Eye (tissue), 1 donor: ENCODE data around the gene MMS22L.
A peak's percentile ranks its signal among the peaks of the same experiment; 100 is the strongest.

Experiments
- DNase-seq: peaks from one replicate; pipeline ENCODE4 v3.0.0-alpha.2; 2015

The MMS22L gene

DNA sequence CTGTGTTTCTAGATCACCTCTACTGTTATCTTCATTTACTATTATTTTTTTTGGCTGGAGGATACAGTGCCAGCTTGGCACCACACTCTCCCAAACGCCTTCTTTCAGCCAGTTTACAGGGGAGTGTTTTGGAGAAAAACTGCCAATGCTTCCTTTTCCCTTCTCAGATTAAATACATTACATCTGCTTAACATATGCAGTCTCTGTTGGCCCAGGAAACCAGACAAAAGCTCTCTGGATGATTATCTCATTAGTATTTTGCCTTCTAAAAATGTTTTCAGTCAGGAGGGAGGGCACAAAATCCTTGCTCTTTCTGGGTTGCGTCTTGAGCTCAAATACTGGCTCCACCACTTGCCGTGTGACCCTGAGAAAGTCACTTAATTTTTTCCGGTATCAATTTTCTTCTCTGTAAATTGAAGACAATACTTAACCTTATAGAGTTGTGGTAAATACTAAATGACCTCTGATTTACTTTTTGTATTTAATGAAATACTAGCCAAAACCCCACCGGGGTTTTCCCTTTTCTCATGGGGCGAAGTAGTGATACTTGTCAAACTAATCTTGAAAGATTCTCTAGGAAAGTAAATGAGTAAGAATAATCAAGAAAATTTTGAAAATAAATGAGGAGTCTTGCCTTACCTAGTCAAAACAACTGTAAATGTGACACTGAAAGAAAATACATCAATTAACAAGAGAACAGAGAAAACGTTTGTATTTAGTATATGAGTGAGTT is 146.2 kb downstream of the MMS22L start:
- DNase-seq, result no peak

DNA sequence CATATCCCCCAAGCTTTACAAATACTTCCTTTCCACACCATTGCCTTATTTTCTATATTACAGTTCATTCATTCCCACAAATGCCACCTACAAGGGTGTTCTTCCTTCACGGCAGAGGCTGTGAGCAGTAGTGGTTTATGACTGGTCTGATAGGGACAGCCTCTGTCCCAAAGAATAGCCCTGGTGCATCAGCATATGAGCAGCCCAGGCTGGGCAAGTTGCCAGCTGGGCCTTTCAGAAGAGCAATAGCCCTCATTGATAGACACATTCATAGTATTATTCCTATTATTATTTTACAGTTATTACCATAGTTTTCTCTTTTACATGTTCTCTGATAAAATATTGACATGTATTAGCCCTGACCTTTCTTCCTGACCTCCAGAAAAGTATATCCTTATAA is 149.9 kb downstream of the MMS22L start:
- DNase-seq, result no peak

DNA sequence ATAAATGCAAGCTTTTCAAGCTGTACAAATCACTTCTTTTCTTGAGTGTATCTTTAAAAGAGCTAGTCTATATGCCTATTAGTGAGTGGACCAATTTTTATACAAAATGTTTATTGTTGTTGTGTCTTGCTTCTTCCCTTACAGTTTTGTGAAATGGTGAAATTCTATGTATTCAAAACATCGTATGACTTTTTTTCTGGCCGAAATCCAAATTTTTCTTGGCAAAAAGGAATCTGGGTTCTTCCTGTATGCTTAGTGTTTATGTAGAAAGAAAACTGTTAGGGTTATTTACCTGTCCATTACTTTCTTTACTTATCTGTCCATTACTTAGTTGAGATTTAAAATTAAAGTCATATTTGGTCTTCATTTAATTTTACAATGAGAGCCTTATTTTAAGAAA is 153.9 kb downstream of the MMS22L start:
- DNase-seq, result no peak

DNA sequence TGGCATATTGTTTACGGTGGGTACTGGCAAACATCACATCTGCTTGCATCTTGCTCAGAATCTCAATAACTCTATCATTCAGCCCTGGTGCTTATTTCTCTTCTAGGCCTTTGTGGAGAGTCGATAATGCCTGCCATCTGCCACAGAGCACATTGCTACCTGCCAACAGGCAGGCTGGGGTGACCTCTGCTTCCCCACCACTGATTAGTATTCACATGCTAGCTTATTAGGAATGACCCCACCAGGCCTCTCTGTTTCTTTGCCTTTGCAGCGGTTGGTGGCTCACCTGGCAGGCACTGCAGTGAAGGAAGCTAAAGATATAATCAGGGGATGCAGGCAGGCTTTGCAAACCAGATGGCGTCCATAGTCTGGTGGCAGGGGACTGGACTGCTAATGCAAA is 154.5 kb downstream of the MMS22L start:
- no peak for DNase-seq

DNA sequence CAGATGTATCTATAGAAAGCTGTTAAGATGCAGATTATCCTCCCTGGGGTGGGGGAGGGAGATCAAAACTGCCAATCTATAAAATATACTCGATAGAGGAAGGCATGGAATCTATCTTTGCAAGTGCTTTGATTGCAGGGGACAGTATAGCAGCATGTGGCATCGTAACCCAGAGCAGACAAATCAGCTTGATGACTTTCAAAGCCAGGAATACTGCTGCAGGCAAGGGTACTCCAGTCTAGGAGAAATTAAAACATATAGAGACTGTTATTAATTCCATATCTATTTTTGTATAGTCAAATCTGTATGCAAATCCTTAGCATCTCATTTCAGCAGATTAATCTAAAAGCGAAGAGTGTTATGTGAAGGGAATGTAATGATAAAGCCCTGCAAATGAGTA is 159.4 kb downstream of the MMS22L start:
- no peak for DNase-seq

DNA sequence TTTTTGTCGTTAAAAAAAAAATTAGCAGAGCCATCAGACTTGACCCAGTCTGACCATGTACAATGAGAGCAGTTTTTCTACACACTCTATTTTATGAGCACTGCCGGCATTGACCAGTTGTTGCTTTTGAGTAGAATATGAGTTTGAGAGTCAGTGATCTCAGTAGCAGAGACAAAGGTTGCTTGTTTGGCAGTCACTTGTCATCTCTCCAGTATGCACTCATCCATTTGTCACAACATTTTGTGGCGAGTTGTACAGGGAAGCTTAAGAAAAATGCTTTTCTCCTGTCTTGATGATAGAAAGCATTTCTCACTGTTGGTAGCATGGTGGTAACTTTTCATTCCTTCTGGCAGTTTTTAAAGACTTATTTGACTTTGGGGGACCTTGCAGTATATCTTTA is 159.9 kb downstream of the MMS22L start:
- DNase-seq, result no peak

DNA sequence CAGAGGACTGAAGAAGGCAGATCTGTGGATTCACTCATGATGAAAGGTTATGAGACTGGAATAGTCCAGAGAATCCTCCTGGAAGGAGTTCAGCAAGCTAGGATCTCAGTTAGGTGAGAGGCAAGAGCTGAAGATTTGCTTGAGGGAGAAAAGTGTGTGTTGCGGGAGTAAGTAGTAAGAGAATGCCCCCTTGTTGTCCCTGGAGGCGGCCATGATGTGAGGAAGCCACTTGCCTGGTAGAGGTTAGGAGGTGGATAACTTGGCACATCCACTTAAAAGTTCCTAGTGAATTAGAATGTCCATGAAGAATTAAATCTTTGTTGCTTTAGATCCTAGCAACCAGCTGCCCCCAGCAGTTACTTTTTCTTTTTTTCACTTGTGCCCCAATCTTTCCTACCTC is 162.5 kb downstream of the MMS22L start:
- DNase-seq, result no peak

DNA sequence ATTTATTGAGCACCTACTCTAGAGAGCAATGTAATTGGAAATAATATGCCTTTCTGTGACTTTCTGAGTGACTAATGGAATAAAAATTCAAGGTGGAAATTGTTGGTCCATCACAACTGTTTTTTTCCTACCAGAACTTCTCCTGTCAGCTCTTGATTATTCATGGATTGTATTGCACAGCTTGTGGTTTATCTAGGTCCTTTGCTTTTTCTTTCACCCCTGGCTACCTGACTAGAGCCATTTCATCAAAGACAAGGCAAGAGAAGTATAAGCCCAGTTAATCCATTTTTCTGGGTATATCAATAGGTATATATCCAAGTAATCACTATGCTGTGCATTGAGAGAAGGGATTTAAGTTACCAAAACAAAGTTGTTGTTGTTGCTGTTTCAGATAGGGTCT is 168.4 kb downstream of the MMS22L start:
- DNase-seq, result no peak

DNA sequence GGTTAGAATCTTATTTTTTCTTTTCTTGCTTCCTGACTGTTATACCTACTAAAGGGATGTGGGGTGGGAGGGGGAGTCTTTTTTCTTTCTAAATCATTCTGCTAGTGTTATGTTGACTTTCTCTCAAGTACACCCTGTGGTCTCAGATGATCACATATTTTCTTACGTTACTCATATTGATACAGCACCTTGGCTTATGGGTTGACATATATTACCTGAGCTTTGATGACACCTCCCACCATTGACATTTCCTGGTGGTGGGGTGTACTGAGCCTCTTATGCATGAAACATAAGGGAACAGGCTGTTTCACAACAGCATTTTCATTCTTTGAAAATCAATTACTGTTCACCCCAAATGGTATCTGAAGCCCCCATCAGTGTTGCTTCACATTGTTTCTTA is 169.8 kb downstream of the MMS22L start:
- no peak for DNase-seq

DNA sequence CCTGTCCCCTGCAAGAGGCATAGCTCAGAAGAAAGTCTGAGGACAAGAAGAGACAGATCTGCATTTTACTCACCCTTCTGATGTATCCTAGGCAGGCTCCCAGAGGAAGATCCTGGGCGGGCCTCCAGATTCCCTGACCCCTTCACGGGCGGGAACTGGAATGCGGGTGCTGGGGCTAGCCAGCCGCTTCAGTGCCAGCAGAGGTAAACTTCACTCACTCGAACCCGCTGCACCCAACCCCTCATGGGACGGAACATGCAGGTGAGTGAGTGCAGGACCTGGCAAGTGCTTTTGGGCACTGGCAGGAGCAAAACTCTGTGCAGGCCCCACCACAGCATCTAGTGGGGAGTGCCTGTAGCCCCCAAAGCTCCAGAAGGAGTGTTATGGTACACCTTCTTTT is 171.8 kb downstream of the MMS22L start:
- no peak for DNase-seq

DNA sequence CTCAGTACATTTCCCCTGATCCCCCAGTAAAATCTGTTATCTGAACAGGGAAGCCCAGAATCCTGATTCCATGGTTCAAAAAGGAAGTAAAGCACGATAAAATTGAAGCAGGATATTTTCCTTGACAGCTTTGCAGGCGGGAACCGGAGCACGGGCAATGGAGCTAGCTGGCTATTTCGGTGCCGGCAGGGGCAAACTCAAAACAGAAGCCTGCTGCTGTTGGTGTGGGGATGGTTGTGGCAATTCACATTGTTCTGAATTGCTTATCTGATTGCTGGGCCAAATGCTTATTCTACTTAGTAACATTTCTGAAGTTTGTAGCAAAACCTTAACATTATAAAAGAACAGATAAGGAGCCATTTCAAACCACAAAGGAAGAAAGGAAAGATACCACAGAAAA is 172.4 kb downstream of the MMS22L start:
- no peak for DNase-seq

DNA sequence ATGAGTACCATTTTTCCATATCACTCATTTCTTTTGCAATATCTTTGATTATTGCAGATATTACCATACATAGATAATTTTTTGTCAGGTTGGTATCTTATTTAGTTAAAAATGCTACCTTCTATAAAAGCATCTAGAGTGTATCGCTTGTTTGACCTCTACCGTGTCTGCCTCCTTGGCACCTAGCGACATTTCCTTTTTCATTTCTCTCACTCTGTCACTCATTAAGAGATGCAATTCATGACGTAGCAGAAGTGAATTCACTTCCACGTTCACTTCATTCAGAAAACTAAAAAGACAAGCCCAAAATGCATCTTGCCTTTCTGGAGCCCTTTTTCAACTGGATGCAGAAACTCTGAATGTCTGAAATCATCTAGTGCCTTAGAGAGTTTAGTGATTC is 172.9 kb downstream of the MMS22L start:
- DNase-seq, result no peak

DNA sequence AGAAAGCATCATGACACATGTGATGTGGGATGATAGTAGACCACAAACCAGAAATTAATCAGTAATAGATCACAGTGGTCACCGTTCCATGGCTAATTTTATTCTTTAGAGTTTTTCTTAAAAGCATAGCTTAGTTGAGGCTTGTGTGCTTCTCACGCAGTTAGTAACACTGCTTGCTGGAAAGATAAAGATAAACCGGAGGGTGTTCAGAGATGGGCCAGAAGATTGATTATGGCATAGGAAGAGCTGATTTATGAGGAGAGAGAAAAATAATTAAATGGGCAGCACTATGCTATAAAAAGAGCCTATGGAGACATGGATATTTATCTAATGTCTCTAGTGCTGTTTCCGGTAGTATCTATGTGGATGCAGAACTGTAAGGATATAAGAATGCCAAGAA is 173.6 kb downstream of the MMS22L start:
- no peak for DNase-seq

DNA sequence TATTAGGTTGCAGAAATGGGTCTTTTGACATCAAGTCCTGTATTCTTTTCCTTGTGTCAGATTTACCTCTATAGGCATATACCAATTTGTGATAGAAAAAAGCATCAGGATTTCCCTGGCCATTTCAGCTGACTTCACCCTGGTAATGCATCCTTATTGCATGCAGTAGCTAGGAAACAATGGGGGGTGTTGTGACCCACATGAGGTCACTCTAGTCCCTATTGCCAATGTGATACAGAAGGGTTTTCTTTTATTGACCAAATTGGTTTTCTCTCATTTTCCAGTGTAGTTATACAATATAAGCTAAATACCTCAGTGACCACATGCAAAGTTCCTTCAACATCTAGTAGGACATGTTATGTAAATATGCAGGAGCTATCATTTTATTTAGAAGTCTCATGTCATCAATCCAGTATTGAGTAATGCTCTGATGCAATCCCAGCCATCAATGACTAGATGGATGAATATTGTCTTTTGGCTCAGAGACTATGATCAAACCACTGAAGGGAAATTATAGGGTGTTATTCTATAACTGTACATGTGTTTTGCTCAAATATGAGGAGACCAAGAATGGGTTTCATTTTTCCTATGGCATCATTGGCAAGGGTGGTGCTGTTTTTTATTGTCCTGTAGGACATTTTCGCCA is 180.7 kb downstream of the MMS22L start:
- DNase-seq, result no peak

DNA sequence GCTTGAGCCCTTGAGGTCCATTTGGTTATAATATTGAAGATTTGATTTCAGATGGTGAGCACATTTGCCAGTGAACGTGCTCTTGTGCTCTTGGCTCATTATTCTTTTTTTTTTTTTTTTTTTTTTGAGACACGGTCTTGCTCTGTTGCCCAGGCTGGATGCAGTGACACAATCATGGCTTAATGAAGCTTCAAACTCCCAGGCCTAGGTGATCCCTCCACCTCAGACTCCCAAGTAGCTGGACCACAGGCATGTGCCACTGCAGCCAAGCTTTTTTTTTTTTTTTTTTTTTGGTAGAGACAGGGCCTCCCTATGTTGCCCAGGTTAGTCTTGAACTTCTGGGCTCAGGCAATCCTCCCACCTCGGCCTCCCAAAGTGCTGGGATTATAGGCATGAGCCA is 182.3 kb downstream of the MMS22L start:
- DNase-seq, result no peak

DNA sequence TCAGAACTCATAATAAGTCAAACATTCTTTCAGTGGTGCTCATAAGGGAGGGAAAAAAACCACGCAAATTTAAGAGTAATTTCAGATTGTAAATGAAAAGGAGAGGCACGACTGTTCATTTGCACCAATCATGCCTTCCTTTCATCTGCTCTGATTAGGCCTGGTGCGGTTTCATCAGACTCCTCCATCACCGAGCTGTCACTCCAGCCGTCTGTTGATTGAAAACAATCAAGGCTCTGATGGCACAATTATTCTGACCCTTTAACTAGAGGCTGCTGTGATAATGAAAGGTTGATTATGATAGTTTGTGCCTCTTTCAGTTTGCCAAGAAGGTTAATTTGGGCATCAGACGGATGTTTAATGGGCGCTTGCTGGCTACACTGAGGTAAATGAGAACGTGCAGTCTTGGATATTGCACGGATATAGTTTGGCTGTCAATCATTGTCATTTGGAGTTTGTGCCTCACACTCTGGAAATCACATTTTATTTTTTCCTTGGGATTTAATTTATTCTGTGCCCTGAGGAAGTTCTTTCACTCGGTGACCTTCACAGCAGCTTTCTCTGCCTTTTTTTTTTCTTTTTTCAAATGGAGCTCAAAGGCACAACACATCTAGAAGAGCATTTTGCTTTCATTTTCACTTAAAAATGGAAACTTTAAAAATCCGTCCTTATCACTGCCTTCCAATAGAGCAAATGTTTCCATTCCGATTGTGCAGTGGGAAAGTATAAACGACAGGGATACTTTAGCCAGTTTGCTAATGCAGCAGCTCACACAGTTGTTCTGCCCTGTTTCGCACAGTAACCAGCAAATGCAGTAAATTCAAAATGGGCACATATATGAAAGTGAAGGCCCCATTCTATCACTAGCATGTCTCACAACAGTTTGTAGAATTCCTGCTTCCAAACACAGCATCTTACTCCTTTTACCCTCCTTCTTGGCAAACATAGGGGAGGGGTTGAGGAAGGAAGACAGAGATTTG is 185.7 kb downstream of the MMS22L start:
- DNase-seq, result peak; percentile 32

DNA sequence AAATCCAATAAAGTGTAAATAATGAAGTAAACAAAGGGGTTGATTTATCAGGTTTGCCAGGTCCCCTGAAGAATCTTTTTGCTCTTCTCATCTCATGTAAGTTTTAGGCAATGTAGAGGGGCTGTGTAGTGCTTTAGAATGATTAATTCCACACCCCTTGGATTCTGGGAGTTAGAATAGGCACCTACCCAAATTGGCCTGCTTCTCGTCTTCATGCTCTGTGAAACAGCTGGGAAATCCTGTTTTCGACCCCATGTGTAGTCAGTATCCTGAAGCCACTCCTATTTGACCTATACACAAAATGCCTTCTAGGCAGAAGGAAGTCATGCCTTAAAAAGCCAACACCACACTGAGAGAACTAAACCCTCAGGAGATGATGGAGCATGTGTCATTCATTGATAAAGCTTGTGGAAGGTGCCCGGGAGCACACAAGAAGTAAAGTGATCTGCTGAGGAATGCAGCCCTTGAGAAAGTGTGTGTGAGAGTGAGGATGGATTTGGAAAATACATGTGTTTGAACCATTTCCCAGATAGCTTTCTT is 187.6 kb downstream of the MMS22L start:
- no peak for DNase-seq

DNA sequence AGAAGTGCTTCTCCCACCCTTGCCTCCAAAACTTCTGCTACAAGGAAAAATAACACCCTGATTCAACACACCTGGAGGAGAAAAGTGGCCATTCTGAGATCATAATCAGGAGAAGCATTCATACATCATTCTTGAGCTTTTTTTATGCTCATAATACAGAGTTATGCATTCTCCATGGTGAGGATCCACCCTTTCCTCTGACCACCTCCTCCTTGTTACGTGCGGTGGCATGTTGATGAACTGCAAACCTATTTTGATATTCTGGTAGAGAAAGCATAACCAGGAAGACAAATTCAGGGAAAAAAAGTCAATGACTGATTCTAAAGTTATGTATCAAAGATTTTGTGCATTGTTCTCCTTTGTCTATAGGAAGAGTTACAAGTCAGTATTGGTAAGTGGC is 188.6 kb downstream of the MMS22L start:
- DNase-seq, result no peak

DNA sequence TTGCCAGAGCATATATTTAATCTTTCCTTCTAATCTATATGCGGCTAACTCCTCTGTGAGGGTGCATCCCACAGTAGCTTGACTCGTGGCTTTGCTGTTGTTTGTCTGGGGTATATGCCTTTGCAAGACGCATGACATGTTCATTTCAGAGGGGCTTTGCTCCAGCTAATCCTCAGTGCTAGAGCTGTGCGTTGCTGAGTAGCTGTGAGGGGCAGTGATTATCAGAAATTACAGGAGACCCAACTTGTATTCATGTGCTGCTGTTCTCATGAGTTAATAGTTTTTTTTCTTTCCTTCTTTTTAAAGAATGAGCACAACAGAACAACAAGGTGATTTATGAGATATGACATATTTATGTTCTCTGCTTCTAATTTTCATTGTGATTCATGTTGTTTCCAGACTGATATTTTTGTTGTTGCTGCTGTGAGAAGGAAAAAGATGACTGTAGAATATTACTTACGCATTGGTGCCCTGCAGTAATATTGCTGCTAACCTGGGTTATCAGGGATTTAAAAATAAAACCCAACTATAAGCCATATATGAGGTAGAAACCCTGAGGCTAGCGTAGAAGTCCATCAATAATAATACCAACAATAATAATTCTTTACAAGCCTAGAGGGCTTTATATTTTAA is 190.2 kb downstream of the MMS22L start:
- no peak for DNase-seq
